Measurements from ENCODE around the gene ARF5.

- TF ChIP-seq CTCF (IDR thresholded peaks at IDR 0.05; ENCODE audit: insufficient read depth, low read length, poor library complexity, severe bottlenecking) (no peak), EZH2phosphoT487 (conservative IDR thresholded peaks at IDR 0.05; ENCODE audit: low read length) (no peak)
These were observed 12.7 kb downstream of the ARF5 start for GRCh38 chr7:127600885-127601284.

Data from SU-DHL-6 (cell line).